ENCODE results near the gene ACVR2A.

ACVR2A gene

DNA sequence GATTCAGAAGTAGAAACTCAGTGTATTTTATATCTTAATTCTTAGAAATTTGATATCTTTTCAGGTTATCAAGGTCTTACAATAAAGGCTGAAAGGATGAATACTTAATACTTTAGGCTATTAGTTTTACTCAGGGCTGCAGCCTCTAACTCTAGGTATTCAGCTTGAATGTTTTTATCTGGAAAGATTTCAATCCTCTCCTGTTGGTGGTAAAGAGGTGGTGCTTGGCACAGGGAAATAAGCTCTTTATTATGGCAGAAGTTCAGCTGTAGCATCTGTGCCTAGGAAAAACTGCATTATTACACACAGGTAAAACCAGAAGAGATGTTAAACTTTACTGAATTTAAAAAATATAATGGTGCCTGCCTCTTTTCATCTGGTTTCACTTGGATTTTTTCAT lies 11.1 kb downstream of the ACVR2A start:
- no peak for DNase-seq

DNA sequence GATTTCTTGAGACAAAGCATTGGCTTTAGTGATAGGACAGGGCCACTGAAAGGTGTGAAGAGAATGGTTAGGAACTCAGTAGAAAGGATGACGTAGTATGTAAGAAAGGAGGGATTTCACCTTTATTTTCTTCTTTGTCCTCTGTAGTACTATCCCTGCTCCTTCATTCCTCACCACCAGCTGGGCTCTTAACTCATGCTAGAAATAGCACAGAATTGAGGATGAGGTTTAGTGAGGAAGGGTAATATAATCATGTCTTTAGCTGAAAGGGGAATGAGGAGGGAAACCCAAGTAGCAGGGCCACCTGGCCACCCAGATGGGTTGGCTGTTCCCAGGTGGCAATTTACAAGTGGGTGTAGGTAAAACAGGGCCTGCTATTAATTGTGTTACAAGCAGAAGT lies 15.2 kb downstream of the ACVR2A start:
- DNase-seq = no peak

DNA sequence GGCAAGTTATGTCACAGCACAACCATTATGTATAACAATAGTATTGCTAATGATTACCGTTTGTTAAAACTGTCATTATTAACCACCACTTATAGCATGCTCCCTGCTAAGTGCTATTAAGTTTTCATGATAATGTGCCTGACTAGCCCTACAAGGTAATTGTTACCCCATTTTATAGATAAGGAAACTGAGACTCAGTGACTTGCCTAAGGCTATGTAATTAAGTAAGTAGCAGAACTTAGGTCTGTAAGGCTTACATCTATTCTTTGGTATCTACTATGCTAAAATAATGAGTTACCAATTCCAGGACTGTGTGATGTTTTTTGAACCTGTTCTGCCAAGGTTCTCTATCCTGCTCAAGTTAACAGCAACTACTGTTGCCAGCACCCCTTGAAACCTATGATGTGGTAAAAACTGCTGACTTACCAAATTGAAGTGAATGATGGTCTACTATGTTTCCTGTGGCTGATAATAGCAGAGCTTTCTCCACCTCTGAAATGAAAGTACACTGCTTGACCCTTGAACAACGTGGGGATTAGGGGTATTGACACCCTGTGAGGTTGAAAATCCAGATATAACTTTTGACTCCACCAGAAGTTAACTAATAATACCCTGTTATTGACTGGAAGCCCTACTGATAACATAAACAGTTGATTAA lies 18.2 kb downstream of the ACVR2A start:
- DNase-seq = no peak

DNA sequence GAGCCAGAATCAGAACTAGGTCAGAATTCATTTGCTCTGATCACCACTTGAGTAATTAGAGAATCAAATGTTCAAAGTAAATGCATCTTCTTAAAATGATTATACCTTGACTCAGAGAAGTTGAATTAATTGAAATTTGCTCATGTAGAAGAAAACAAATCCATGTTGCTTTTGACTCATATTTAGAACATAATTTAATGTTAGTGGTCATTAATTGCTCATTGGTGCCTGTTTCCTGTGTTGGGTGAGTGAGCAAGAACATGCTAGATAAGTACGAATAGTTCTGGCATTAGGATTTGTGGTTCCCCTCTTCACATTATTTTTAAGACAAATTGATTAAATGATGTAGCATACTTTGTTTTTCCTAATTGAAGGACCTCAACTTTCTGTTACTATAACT lies 19.0 kb downstream of the ACVR2A start:
- no peak for DNase-seq

DNA sequence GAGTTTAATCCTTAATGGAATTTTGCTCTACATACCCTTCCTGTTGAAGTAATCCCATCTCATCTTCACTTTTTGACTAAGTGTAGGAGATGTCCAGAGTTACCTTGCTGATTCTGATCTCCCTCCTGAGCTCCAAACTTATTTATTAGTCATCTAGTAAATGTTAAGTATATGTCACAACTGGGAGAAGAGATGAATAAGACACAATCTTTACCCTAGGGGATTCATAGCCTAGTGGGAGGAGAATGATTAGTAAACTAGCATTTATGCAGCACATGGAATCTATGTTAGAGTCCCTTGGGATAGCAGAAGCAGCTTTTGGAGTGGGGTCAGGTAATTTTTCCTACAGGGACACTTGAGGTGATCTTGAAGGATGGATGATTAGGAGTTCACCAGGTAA lies 20.7 kb downstream of the ACVR2A start:
- DNase-seq = no peak

DNA sequence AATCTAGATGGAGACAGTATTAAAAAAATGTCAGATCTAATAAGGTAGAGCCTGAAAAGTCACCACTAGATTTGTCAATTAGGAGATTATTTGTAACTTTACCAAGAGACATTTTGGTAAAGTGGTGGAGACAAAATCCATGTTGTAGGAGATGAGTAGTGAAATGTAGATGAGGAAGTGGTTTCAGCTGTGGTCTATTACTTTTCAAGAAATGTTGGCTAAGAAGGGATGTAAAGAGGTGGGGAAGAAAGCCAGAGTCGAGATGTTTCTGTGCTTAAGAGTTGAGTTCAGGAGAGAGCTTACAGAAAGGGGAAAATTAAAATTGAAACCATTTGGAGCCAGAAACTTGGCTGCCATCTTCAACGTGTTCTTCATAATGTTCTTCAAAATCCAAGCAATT lies 22.2 kb downstream of the ACVR2A start:
- DNase-seq = no peak

DNA sequence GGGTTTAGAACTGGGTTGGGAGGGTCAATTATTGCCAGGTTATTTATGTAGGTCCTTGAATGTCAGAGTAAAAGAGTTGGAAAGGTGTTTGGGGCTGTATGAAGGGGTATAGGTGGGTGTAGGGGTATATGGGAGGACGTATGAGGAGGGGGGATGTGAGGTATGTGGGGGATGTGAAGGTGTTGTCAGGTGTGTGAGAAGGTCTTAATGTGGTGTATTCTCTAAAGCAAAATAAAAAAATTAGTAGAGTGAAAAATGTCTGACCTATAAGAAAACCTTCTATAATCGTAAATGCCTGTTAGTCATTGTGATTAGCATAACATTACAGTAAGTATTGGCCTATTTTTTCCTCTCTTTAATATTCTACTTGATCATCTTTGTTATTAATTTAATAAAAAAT lies 25.1 kb downstream of the ACVR2A start:
- DNase-seq = no peak

DNA sequence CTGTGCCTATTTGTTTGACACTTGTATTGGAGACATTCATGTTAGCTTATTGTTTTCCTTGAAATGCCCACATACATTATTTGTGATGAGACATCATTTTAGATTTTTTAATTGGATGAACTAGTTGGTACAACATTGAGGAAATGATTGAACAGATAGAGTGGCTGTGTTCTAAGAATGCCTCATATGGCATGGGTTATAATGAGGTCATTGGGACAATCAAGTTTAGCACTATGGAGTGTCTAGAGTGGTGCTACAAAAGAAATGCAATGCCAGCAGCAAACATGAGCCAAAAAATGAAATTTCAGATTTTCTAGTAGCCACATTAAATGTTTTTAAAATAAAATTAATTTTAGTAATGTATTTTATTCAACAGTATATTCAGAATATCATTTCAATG lies 28.1 kb downstream of the ACVR2A start:
- no peak for DNase-seq

DNA sequence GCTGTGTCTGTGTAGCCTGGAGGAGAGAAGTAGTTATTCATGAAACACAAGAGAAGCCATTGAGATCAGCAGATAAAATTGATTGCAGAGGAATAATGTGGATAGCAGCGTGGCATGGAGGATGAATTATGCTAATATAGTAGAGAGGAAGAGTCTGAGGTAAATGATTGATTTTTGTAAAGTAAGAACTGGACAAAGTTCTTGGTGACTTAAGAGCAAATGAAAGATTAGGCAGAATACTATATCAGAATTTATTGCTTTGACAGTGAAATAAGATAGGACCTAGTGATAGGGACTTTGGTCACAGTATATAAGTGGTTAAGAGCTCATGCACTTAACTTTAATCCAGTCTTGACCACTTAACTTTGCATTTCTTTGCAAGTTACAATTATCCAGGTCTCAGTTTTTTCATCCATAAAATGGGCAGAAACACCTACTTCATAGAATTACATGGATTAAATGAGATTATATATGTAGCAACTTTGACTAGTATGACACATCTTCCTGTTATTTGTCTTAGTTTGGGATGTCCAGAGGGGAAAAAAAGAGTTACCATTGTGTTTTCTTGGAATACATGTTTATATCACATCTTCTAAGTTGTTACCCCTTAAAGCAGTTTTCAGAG lies 29.1 kb downstream of the ACVR2A start:
- DNase-seq = no peak

DNA sequence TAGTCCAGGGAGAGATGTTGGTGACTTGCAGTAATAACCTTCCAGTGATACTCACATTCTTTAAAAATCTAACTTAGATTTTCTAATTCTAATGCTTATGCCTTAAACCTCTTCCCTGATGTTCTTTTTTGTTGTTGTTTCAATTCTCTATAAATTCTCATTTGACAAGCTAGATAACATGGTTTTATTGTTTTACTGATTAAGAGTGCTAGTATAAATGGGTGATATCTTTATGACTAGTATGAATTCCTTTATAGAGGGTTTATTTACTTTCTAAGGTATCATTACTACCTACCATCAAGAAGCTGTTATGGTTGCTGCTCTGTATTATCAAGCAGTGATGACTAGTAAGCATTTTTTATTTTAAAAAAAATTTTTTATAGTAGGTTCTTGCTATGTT lies 35.0 kb downstream of the ACVR2A start:
- no peak for DNase-seq

DNA sequence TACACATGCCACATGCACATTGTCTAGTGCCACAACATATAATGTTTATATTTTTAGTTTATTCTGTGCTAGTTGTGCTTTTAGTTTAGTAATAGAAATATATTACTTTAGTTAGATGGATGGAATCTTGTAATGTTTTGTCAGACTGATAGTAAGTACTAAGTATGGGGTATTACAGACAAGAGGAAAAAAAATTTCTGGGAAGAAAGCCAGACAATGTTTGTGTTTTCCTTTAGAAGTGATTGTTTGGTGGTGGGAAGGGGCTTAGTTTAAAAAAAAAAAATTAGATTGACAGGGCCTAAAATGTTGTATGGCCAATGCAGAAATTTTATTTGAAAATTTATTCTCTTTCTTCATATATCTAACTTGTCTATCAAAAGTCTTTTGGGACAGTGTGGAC lies 37.8 kb downstream of the ACVR2A start:
- no peak for DNase-seq

DNA sequence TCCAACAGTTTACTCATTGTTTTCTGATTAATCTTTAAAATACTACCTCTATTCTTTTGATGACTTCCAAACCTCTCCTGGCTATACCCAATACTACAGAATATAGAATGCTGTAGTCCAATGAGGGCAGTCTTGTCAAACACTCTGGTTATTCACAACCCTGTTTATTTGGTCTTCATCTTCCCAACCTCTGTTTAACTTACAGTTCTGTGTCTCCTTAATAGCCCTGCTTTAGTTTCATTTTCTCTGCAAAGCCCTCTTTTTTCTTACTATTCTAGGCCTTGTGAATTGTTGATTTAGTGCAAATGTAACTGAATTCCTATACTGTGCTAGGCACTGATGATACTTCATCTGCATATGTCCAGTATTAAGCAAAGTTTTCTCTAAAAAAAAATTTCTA lies 40.0 kb downstream of the ACVR2A start:
- DNase-seq = no peak

DNA sequence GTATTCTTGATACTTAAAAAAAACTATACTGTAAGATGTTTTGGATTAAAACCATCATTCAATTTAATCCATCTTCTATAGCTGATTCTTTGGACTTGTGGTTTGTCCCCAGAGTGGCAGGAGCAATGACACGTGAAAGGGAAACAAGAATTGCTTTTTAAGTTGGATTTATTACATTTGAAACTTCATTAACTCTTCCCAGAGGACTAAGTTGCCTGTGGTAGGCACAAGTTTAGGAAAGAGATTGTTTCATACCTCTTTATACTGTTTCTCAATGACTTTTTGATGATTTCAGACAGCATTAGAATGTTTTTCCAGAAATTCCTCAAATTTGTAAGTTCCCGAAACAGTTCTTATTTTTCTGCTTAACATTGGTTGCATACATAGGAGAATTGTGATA lies 41.3 kb downstream of the ACVR2A start:
- DNase-seq = no peak

DNA sequence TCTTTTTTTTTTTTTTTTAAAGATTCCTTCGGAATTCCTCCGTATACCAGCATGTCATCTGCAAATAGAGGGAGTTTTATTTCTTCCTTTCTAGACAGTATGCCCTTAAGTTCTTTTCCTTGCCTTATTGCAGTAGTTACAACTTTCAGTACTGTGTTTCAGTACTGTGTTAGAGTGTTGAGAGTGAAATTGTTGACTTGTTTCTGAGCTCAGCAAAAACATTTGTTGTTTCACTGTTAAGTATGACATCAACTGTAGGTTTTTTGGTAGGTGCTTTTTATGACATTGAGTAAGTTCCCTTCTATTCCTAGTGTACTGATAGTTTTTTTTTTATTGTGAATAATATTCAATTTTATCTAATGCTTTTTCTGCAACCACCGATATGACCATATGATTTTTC lies 43.9 kb downstream of the ACVR2A start:
- DNase-seq = no peak

DNA sequence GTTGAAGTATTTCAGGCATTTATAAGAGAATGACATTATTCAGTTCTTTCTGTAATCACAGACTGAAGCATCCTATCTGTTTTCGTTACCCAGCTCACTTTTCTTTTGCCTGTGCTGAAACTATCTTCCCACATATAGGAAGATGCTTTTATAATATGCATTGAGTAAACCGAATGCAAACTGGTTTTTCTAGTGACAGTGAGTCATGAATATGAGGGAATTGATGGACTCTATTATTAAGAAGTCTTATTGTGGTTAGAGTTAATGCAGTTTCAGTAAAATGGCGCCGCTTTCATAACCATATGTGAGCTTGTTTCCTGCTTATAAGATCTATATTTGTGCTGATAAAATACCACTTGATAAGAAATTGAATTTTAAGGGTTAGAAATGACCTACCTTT lies 59.2 kb downstream of the ACVR2A start:
- no peak for DNase-seq

DNA sequence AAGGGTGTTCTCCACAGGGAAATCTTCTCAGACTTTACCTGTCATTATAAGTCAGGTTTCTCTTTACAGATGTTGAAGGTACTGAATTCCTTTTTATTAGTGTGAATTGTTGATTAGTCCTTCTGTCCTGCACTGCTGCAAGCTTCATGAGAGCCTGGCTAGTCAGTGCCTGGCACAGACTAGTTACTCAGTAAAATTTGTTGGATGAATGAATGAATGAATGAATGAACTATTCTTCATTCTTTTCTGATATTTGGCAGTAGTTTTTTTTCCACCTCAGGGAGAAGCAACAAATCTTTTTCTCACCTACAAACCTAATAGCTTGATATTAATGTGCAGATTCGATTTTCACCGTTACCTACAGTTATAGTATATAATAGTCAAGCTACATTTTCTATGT lies 64.3 kb downstream of the ACVR2A start:
- no peak for DNase-seq

DNA sequence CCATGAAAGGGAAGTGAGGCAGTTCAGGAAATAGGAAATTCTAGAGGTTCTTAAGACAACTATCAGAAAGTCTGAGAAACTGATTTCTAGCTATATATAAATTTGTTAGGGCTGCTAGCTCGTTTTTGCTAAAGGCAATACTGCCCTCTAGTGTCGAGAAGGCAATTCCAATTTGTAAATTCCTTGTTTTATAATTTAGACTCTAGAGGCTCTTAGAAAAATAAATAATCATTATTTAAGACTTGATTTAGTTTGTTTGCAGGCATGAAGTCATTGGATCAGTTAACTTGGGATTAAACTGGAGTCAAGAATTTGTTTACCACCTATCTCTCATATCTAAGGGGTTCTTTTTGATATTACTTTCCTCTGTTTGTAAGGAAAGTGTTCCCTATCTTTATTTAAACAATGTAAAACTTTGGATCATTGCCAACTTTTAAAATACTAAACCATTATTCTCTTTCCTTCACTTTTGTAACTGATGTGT lies 66.2 kb downstream of the ACVR2A start:
- DNase-seq = no peak

DNA sequence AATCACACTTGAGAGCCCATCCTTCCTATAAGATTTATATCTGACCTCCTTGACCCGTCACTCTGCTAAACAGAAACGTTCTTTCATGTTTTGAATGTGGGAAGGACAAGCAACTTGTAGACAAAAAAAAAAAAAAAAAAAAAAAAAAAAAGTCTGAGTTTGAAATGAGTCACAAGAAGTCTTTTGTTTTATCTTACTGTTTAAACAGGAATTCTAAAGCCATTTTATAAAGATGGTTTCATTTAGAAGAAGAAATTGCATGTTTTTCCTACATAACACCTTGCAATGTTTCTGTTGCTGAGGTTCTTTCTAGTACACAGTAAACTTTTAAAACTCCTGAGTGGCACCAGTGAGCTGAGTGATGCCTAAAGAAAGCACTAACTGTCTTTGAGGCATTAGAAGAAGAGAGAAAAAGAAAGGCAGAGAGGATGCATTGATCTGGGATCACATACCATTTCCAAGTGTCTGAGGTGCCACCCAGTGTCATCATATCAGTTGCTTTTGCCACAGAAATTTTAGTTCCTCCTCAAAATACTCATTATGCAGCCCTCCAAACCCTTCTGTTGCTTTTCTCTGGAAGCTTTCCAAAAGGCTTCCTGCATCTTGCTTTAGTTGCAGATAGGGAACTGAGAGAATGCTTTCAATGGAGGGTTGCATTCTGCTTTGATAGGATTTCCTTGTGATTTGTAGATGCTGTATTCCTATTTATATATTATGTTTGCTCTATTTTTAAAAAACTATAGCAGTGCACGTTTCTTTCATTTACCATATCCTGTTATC lies 69.1 kb downstream of the ACVR2A start:
- no peak for DNase-seq

DNA sequence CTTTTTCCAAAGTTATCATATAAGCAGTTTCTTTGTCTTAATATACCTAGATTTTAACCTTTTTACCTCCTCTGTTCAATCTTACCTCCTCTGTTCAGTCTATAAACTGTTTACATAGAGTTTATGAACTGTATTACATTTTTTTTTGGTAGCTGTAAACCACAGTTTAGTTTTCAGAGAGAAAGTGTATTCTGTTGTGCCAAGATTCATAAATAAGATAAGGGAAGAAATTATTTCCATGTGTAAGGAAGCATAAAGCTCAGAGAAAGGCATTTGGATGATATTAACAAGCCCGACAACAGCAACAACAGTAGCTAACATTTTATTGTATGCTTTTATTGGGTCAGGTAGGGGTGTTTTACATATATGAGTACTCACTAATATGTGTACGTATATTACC lies 71.2 kb downstream of the ACVR2A start:
- DNase-seq = no peak

DNA sequence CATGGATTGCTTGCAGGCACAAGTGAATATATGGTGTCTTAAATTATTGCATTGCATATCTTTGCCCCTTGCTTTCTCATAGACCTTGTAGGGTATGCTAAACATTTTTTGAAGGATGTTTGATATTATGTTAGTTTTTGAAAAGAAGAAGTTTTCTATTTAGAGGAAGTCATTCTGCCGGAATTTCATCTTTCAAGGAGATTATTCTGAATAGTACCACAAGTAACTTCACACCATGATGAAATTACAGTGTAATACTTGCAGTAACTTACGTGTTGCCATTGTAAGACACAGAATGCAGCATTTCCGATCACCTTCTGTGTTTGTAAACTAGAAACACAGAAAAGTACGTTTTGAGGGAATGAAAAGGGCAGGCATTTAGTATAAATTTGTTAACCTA lies 71.9 kb downstream of the ACVR2A start:
- no peak for DNase-seq

DNA sequence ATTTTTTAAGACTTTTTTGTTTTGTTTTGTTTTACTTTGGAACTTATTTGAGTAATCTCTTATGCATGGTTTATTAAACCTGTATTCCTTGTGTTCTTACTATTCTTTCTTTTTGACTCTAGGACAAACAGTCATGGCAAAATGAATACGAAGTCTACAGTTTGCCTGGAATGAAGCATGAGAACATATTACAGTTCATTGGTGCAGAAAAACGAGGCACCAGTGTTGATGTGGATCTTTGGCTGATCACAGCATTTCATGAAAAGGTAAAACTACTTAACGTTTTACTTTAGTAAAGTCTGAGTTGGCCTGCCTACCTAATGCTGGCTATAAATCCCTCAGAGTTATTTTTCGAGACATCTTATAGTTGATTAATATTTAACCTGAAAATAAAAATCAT lies 72.3 kb downstream of the ACVR2A start:
- DNase-seq = no peak

DNA sequence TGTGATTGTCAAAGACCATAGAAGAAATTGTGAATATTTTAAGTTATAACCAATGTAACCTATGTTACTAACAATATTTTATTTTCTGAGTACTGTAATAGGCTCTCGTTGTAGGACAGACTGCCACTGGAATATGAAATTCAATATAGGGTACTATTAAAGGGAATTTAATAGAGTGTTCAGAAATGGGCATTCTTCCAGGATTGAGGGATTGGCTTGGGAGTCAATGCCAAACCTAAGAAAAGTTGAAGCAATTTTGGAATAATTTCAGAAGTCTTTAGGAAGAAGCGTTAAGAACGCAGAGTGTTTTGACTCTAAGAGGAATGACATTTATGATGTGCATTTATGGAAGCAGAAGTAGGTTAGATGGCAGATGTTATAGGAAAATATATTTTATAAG lies 79.0 kb downstream of the ACVR2A start:
- DNase-seq = no peak

DNA sequence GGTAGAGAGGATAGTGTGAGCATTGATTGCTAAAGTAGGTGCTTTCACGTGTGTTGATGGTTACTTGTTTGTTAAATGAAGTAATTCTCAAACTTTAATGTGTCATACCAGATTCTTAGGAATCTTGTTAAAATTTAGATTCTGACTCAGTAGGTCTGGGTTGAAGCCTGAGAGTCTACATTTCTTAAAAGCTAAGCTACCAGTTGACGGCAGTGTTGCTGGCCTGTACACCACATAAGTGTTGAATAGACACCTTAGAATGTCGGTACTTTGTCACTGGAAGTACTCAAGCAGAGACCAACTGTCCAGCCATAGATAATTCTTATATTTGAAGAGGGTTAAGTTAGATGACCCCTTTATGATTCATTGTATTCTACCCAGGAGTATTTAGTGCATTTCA lies 79.8 kb downstream of the ACVR2A start:
- DNase-seq = no peak

DNA sequence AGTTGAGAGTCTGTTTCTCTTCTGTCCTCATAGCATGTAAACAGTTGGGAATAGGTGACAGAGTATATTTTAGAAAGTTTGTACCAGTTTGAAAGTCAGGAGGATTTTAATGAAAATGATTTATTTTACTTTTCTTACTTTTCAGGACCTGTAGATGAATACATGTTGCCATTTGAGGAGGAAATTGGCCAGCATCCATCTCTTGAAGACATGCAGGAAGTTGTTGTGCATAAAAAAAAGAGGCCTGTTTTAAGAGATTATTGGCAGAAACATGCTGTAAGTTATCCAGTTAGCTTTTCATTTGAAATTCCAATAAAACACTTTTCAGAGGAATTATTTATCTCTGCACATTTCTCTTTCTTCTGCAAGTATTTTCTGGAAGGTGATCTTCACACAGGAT lies 81.1 kb downstream of the ACVR2A start:
- no peak for DNase-seq

Data from activated T-cell treated with anti-CD3 and anti-CD28 coated beads, Interleukin-2, amount 50 U/mL, for 48 hours (primary cell).